Neural cell (in vitro differentiated cells): ENCODE measurements around the gene KRTAP19-8. TPM values are rescaled to one million over a fixed set of nuclear protein-coding genes. Genes with fewer than 3 reads are reported as not detected.

ENCODE experiments used
- H2AFZ ChIP-seq: fragments of 200-600, 300-800 bp; sonication (generic), shearing (Covaris generic); 2 replicates; pipeline ENCODE4 v1.6.0; 2014; ENCODE audit warnings: low read depth, mild to moderate bottlenecking, antibody characterized with exemption, low read length, moderate library complexity
- H3F3A ChIP-seq: fragments of 200-600 bp; shearing (Covaris generic); 2 replicates; pipeline ENCODE4 v1.6.1; 2016; ENCODE audit warnings: mild to moderate bottlenecking, moderate library complexity, mixed read lengths, antibody characterized with exemption, low read length; ENCODE audit not compliant: insufficient read depth, poor library complexity, severe bottlenecking
- H3K27ac ChIP-seq: fragments of 200-600, 300-800 bp; sonication (generic), shearing (Covaris generic); 2 replicates; pipeline ENCODE4 v1.5.1; 2014; ENCODE audit warnings: mild to moderate bottlenecking, low read length, moderate library complexity
- H3K27me3 ChIP-seq: fragments of 300-800, 200-600 bp; sonication (generic), shearing (Covaris generic); 2 replicates; pipeline ENCODE4 v1.6.0; 2014; ENCODE audit warnings: mild to moderate bottlenecking, low read depth, low read length, moderate library complexity; ENCODE audit not compliant: insufficient read depth
- H3K36me3 ChIP-seq: fragments of 300-800, 200-600 bp; sonication (generic), shearing (Covaris generic); 2 replicates; pipeline ENCODE4 v1.5.1; 2014; ENCODE audit warnings: mild to moderate bottlenecking, antibody characterized with exemption, low read length, moderate library complexity; ENCODE audit not compliant: insufficient read depth
- H3K4me2 ChIP-seq: fragments of 300-800, 200-600 bp; sonication (generic), shearing (Covaris generic); 2 replicates; pipeline ENCODE4 v1.6.0; 2014; ENCODE audit warnings: mild to moderate bottlenecking, low read length
- H3K4me3 ChIP-seq: fragments of 300-800, 200-600 bp; sonication (generic), shearing (Covaris generic); 2 replicates; pipeline ENCODE4 v1.5.1; 2014; ENCODE audit warnings: mild to moderate bottlenecking, low read length, moderate library complexity
- H3K79me2 ChIP-seq: fragments of 200-600 bp; shearing (Covaris generic); replicated peaks from 2 replicates; pipeline ENCODE4 v1.6.0; 2014; ENCODE audit warnings: mild to moderate bottlenecking, low read length, moderate library complexity; ENCODE audit not compliant: insufficient read depth
- H3K9ac ChIP-seq: fragments of 300-800, 200-600 bp; sonication (generic), shearing (Covaris generic); 2 replicates; pipeline ENCODE4 v1.6.1; 2016; ENCODE audit warnings: mild to moderate bottlenecking, low read length, mixed read lengths
- H3K9me2 ChIP-seq: fragments of 200-600 bp; shearing (Covaris generic); 2 replicates; pipeline ENCODE4 v1.6.1; 2016; ENCODE audit warnings: mild to moderate bottlenecking, low read length, mixed read lengths; ENCODE audit not compliant: insufficient read depth
- H3K9me3 ChIP-seq: fragments of 200-600, 300-800 bp; sonication (generic), shearing (Covaris generic); 2 replicates; pipeline ENCODE4 v1.6.1; 2016; ENCODE audit warnings: mild to moderate bottlenecking, mixed run types, low read length, moderate library complexity, mixed read lengths
- H4K20me1 ChIP-seq: fragments of 200-600 bp; shearing (Covaris generic); 2 replicates; pipeline ENCODE4 v1.6.1; 2016; ENCODE audit warnings: mild to moderate bottlenecking, mixed run types; ENCODE audit not compliant: insufficient read depth
- CTCF ChIP-seq: fragments of 450-650 bp; IDR thresholded peaks from 2 replicates; pipeline ENCODE4 v1.5.1; 2014; ENCODE audit warnings: antibody characterized with exemption, mild to moderate bottlenecking, moderate library complexity; ENCODE audit not compliant: poor library complexity, severe bottlenecking
- EP300 ChIP-seq: fragments of 450-650 bp; conservative IDR thresholded peaks from 2 replicates; pipeline ENCODE4 v1.6.1; 2014; ENCODE audit warnings: antibody characterized with exemption, mild to moderate bottlenecking, moderate library complexity; ENCODE audit not compliant: poor library complexity, severe bottlenecking
- EZH2 ChIP-seq: fragments of 200-600, 300-800 bp; shearing (Covaris generic), sonication (generic); IDR thresholded peaks from 2 replicates; pipeline ENCODE4 v1.6.1; 2014; ENCODE audit warnings: antibody characterized with exemption, low read length, borderline replicate concordance, mild to moderate bottlenecking; ENCODE audit not compliant: insufficient read depth, poor library complexity, severe bottlenecking
- MXI1 ChIP-seq: fragments of 450-650 bp; conservative IDR thresholded peaks from 2 replicates; pipeline ENCODE4 v1.6.1; 2014; ENCODE audit warnings: antibody characterized with exemption, mild to moderate bottlenecking; ENCODE audit not compliant: poor library complexity, severe bottlenecking
- POLR2AphosphoS5 ChIP-seq: IDR thresholded peaks from 2 replicates; pipeline ENCODE4 v1.6.1; 2012
- RAD21 ChIP-seq: fragments of 450-650 bp; conservative IDR thresholded peaks from 2 replicates; pipeline ENCODE4 v1.6.1; 2014; ENCODE audit warnings: antibody characterized with exemption, mild to moderate bottlenecking, moderate library complexity
- REST ChIP-seq: IDR thresholded peaks from 2 replicates; pipeline ENCODE4 v1.6.1; 2012; ENCODE audit warnings: borderline replicate concordance
- SMC3 ChIP-seq: fragments of 450-650 bp; conservative IDR thresholded peaks from 2 replicates; pipeline ENCODE4 v1.6.1; 2014; ENCODE audit warnings: antibody characterized with exemption, mild to moderate bottlenecking, moderate library complexity; ENCODE audit not compliant: poor library complexity
- TAF1 ChIP-seq: IDR thresholded peaks from 2 replicates; pipeline ENCODE4 v1.6.1; 2012; ENCODE audit warnings: low read depth
- polyA plus RNA-seq: library from polyadenylated mRNA; depleted of rRNA; stranded (reverse); fragments of >200 nt; gene quantifications from 2 replicates; pipeline ENCODE4 v1.2.3, GENCODE V29; 2014

Gene KRTAP19-8
- polyA plus RNA-seq, 1 donor from 2014 or later, result not detected

GRCh38 chr21:31005019-31005418 is 33.3 kb downstream of the KRTAP19-8 start:
- TF ChIP-seq CTCF (no peak), MXI1 (no peak), RAD21 (no peak), EZH2 (no peak), TAF1 (no peak), POLR2AphosphoS5 (no peak), SMC3 (no peak), EP300 (no peak), REST (no peak)
- Histone ChIP-seq H3K9ac (no peak overlapping the region), H3K36me3 (no peaks in the 10 kb centered on the region), H3K9me3 (no peaks in the 10 kb centered on the region), H3K27me3 (no peaks in the 10 kb centered on the region), H4K20me1 (no peaks in the 10 kb centered on the region), H2AFZ (no peak overlapping the region), H3K27ac (no peak overlapping the region), H3K4me3 (no peak overlapping the region), H3K9me2 (no peaks in the 10 kb centered on the region), H3F3A (no peaks in the 10 kb centered on the region), H3K79me2 (no peaks in the 10 kb centered on the region), H3K4me2 (no peak overlapping the region)

- Histone ChIP-seq H4K20me1 (no peaks in the 10 kb centered on the region), H3K9me3 (no peaks in the 10 kb centered on the region), H2AFZ (no peak overlapping the region), H3K9ac (no peak overlapping the region), H3F3A (no peaks in the 10 kb centered on the region), H3K27me3 (no peaks in the 10 kb centered on the region), H3K9me2 (no peaks in the 10 kb centered on the region), H3K4me3 (no peak overlapping the region), H3K27ac (no peak overlapping the region), H3K4me2 (no peak overlapping the region), H3K79me2 (no peaks in the 10 kb centered on the region), H3K36me3 (no peaks in the 10 kb centered on the region)
- TF ChIP-seq SMC3, result no peak
- TF ChIP-seq CTCF, result no peak
Observed at GRCh38 chr21:31003471-31003870, 34.8 kb downstream of the KRTAP19-8 start.
